Suprapubic skin (tissue), 4 donors: ENCODE measurements around the gene PTS. TPM values are rescaled to one million over a fixed set of nuclear protein-coding genes. Genes with fewer than 3 reads are reported as not detected.

Experiments
- DNase-seq, 2 donors: peaks; one replicate each; pipeline ENCODE4 v3.0.0-alpha.2; 2019; ENCODE audit warnings: low spot score in 2 of 2
- H3K27ac ChIP-seq: fragments of 200-600 bp; sonication (generic); one replicate; pipeline ENCODE4 v1.5.1; 2019
- H3K27me3 ChIP-seq: fragments of 200-600 bp; sonication (generic); one replicate; pipeline ENCODE4 v1.5.1; 2019
- H3K36me3 ChIP-seq: fragments of 200-600 bp; sonication (generic); one replicate; pipeline ENCODE4 v1.5.1; 2019
- H3K4me1 ChIP-seq: fragments of 200-600 bp; sonication (generic); one replicate; pipeline ENCODE4 v1.5.1; 2019
- H3K4me3 ChIP-seq: fragments of 200-600 bp; sonication (generic); one replicate; pipeline ENCODE4 v1.5.1; 2019; ENCODE audit warnings: mild to moderate bottlenecking
- H3K9me3 ChIP-seq: fragments of 200-600 bp; sonication (generic); one replicate; pipeline ENCODE4 v1.5.1; 2019
- CTCF ChIP-seq, 2 donors: fragments of 200-600 bp in 1 of 2; fragments of 450-650 bp in 1 of 2; sonication (generic) in 1 of 2; IDR thresholded peaks; one replicate each; pipeline ENCODE4 v1.5.1; 2016 to 2019; ENCODE audit warnings: antibody characterized with exemption in 2 of 2, mild to moderate bottlenecking in 1 of 2, moderate library complexity in 1 of 2
- EP300 ChIP-seq: sonication (generic); formaldehyde crosslinking; IDR thresholded peaks from one replicate; pipeline ENCODE4 v1.6.1; 2017; ENCODE audit warnings: antibody characterized with exemption
- POLR2A ChIP-seq, 2 donors: fragments of 450-650 bp; IDR thresholded peaks; one replicate each; pipeline ENCODE4 v1.6.1; 2017; ENCODE audit warnings: antibody characterized with exemption in 2 of 2, mild to moderate bottlenecking in 2 of 2, moderate library complexity in 2 of 2
- POLR2AphosphoS5 ChIP-seq, 3 donors: sonication (generic); formaldehyde crosslinking; IDR thresholded peaks; one replicate each; pipeline ENCODE4 v1.6.1; 2017; ENCODE audit warnings: antibody characterized with exemption in 3 of 3
- WGBS: methylation state at CpG from one replicate; pipeline ENCODE4 v1.1.5; 2018; 5-methylcytosine and 5-hydroxymethylcytosine counted together
- total RNA-seq, 4 donors: library from RNA; depleted of rRNA; stranded (reverse); fragments of >200 nt; gene quantifications; one replicate each; pipeline ENCODE4 v1.1.0, GENCODE V29; 2016

Gene PTS
- total RNA-seq, 4 donors from 2014 or later, result 22.1 to 39.2 (median 32.5) TPM

GRCh38 chr11:112265659-112266409 lies 39.6 kb downstream of the PTS start:
- Histone ChIP-seq H3K4me1 (no peaks in the 10 kb centered on the region), H3K9me3 (no peaks in the 10 kb centered on the region), H3K27me3 (no peaks in the 10 kb centered on the region), H3K36me3 (no peaks in the 10 kb centered on the region), H3K27ac (no peak overlapping the region), H3K4me3 (no peak overlapping the region)
- WGBS, result 67% methylated on average over 9 of the region's 11 CpGs
- TF ChIP-seq EP300 (no peak), POLR2A (IDR thresholded peaks at IDR 0.05) (no peak), POLR2AphosphoS5 (IDR thresholded peaks at IDR 0.05) (no peak), CTCF (IDR thresholded peaks at IDR 0.05) (no peak)
- no peak for DNase-seq

GRCh38 chr11:112266410-112266778 lies 40.2 kb downstream of the PTS start:
- H3K4me3 ChIP-seq, result no peak overlapping the region
- DNase-seq, result no peak
- no peaks in the 10 kb centered on the region for H3K4me1 ChIP-seq
- no peaks in the 10 kb centered on the region for H3K27me3 ChIP-seq
- TF ChIP-seq POLR2A (IDR thresholded peaks at IDR 0.05), result no peak
- TF ChIP-seq CTCF (IDR thresholded peaks at IDR 0.05), result no peak
- no peak for TF ChIP-seq POLR2AphosphoS5 (IDR thresholded peaks at IDR 0.05)
- no peak for TF ChIP-seq EP300
- no peak overlapping the region for H3K27ac ChIP-seq
- no peaks in the 10 kb centered on the region for H3K9me3 ChIP-seq
- H3K36me3 ChIP-seq, result no peaks in the 10 kb centered on the region
- WGBS, result 82% methylated on average over 3 of the region's 3 CpGs

GRCh38 chr11:112267188-112267591 lies 41.0 kb downstream of the PTS start:
- WGBS, result 63% methylated on average over 5 of the region's 5 CpGs
- Histone ChIP-seq H3K27me3 (no peaks in the 10 kb centered on the region), H3K27ac (no peak overlapping the region), H3K36me3 (no peaks in the 10 kb centered on the region), H3K4me1 (no peaks in the 10 kb centered on the region), H3K4me3 (no peak overlapping the region), H3K9me3 (no peaks in the 10 kb centered on the region)
- no peak for DNase-seq
- no peak for TF ChIP-seq CTCF (IDR thresholded peaks at IDR 0.05)
- no peak for TF ChIP-seq EP300
- no peak for TF ChIP-seq POLR2AphosphoS5 (IDR thresholded peaks at IDR 0.05)
- no peak for TF ChIP-seq POLR2A (IDR thresholded peaks at IDR 0.05)

DNA sequence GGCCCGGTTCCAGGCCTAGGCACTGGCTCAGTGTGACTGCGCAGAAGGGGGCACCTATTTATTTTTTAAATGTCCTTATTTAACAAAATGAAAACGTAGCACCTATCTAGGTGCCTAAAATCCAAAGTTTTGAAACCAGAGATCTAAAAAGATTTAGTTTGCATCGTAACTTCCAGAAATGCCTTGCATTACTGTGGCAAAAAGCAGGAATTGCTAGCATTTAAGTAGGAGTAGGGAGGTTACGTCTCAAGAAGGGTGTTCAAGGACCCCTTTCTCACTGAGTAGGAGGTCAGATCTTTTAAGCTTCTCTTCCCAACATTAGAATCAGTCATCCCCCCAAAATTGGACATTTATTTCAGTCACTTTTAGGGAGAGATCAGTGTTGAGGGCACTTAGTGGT lies 42.2 kb downstream of the PTS start:
- TF ChIP-seq EP300 (no peak), POLR2A (IDR thresholded peaks at IDR 0.05) (no peak), POLR2AphosphoS5 (IDR thresholded peaks at IDR 0.05) (no peak), CTCF (IDR thresholded peaks at IDR 0.05) (no peak)
- Histone ChIP-seq H3K4me1 (no peaks in the 10 kb centered on the region), H3K27me3 (no peaks in the 10 kb centered on the region), H3K4me3 (no peak overlapping the region), H3K9me3 (no peaks in the 10 kb centered on the region), H3K36me3 (no peaks in the 10 kb centered on the region), H3K27ac (no peak overlapping the region)
- no peak for DNase-seq
- 79% methylated on average over 5 of the region's 5 CpGs for WGBS

DNA sequence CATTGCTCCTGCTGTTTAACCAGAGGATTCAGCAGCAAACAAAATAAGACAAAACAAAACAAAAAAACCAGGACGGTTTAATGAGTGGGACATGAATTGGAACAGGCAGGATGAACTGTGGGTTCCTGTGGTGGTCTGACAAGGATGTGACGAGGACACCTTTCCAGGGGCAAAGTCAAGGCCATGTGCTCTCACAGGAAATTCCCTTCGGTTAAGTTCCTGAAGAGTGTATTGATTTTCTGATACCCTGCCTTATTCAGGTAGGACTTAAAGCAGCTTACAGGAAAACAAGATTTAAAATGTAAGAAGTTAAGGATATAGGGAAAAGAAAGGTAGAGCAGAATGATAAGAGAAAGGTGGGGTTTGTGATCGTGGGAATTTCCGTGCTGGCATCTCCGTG lies 42.9 kb downstream of the PTS start:
- no peak overlapping the region for H3K4me3 ChIP-seq
- no peaks in the 10 kb centered on the region for H3K27me3 ChIP-seq
- H3K27ac ChIP-seq, result no peak overlapping the region
- TF ChIP-seq POLR2AphosphoS5 (IDR thresholded peaks at IDR 0.05), result no peak
- TF ChIP-seq CTCF (IDR thresholded peaks at IDR 0.05), result no peak
- TF ChIP-seq POLR2A (IDR thresholded peaks at IDR 0.05), result no peak
- no peak for TF ChIP-seq EP300
- no peaks in the 10 kb centered on the region for H3K4me1 ChIP-seq
- H3K9me3 ChIP-seq, result no peaks in the 10 kb centered on the region
- no peaks in the 10 kb centered on the region for H3K36me3 ChIP-seq
- 70% methylated on average over 6 of the region's 6 CpGs for WGBS
- no peak for DNase-seq
